Brain microvascular endothelial cell (primary cell): Measurements from ENCODE around the gene GRIK1.

Experiments used
- DNase-seq: peaks from one replicate; pipeline ENCODE4 v3.0.0-alpha.2; 2020
- H3K27ac ChIP-seq: fragments of 250-450 bp; sonication (Bioruptor Pico); 2 replicates; pipeline ENCODE4 v1.5.1; 2020; ENCODE audit warnings: mild to moderate bottlenecking, moderate library complexity
- H3K27me3 ChIP-seq: fragments of 250-450 bp; sonication (Bioruptor Pico); replicated peaks from 2 replicates; pipeline ENCODE4 v1.5.1; 2020; ENCODE audit warnings: mild to moderate bottlenecking
- H3K36me3 ChIP-seq: fragments of 250-450 bp; sonication (Bioruptor Pico); replicated peaks from 2 replicates; pipeline ENCODE4 v1.5.1; 2020; ENCODE audit warnings: mild to moderate bottlenecking
- H3K4me3 ChIP-seq: 2 replicates; pipeline ENCODE4 v1.5.1; 2011; ENCODE audit warnings: low read depth, mild to moderate bottlenecking, control low read depth, low read length, moderate library complexity
- in situ Hi-C: cut with HindIII; loops from 2 replicates; pipeline ENCODE4 v1.10.0; 2017; ENCODE audit warnings: low sequenced_read_pairs, low pct_ligation_motif_present
- TF ChIP-seq, protein P1 (sequence below): IDR thresholded peaks from 2 replicates; pipeline ENCODE4 v1.5.1; 2011; ENCODE audit warnings: low read depth, mild to moderate bottlenecking, moderate library complexity, low read length, control low read depth, inconsistent platforms; ENCODE audit errors: missing control alignments

Gene GRIK1

DNA sequence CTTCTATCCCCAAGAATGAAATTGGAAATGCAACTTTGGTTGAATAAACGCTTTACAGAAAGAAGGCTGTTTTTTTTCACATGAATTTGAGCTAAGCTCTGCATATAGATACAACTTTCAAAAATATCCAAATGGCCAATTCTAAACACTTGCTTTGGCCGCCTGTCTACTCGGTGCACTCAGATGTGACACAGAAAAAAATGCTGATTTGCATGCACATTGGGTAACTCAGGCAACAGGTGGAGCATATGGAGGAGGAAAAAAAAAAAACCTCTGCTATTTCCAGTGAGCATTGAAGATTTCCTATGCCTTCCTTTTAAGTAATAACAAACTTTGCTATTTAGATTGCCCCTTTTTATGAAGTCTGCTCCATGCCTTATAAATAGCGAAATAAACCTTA is 262.5 kb downstream of the GRIK1 start:
- Histone ChIP-seq H3K36me3 (no peaks in the 10 kb centered on the region), H3K27ac (no peak overlapping the region), H3K27me3 (no peaks in the 10 kb centered on the region), H3K4me3 (no peak overlapping the region)
- DNase-seq, result no peak
- TF ChIP-seq, protein P1, sequence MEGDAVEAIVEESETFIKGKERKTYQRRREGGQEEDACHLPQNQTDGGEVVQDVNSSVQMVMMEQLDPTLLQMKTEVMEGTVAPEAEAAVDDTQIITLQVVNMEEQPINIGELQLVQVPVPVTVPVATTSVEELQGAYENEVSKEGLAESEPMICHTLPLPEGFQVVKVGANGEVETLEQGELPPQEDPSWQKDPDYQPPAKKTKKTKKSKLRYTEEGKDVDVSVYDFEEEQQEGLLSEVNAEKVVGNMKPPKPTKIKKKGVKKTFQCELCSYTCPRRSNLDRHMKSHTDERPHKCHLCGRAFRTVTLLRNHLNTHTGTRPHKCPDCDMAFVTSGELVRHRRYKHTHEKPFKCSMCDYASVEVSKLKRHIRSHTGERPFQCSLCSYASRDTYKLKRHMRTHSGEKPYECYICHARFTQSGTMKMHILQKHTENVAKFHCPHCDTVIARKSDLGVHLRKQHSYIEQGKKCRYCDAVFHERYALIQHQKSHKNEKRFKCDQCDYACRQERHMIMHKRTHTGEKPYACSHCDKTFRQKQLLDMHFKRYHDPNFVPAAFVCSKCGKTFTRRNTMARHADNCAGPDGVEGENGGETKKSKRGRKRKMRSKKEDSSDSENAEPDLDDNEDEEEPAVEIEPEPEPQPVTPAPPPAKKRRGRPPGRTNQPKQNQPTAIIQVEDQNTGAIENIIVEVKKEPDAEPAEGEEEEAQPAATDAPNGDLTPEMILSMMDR, result no peak
- in situ Hi-C loops, result no loop called here

DNA sequence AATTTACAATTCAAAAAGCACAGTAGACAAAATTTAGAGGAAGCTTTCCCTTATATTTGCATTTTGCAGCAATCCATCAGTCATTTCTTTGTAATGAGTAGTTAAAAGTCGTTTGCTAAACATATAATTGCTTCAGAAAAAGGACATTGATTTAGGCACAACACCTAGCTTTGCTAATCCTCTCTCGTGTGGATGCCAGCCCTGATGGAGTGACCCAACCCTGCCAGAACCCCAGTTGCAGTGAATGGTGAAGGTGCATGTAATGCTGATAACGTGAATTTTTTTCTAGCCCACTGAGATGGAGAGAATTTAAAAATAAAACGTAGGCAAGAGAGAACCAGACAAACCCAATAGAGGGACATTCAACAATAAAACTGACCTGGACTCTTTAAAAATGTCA is 263.4 kb downstream of the GRIK1 start:
- TF ChIP-seq, protein P1, result no peak
- H3K36me3 ChIP-seq, result no peaks in the 10 kb centered on the region
- H3K27me3 ChIP-seq, result no peaks in the 10 kb centered on the region
- no peak overlapping the region for H3K27ac ChIP-seq
- DNase-seq, result no peak
- in situ Hi-C loops, result no loop called here
- H3K4me3 ChIP-seq, result no peak overlapping the region

DNA sequence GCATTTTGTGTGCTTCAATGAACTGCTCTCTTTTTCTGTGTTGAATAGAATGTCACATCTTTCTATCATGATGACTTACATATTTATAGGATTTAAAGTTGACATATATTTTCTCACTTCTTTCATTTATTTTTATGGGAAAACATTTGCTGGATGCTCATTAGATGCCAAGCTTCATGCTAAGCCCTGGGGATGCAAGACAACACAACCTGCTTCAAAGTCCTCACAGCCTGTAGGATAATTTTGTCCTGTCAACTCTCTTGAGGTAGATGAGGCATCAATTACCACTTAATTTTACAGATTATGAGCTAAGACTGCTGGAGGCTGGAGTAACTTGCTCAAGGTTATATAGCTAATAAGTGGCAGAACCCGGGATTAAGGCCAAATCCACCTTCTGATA is 264.3 kb downstream of the GRIK1 start:
- H3K27ac ChIP-seq, result no peak overlapping the region
- H3K4me3 ChIP-seq, result no peak overlapping the region
- H3K27me3 ChIP-seq, result no peaks in the 10 kb centered on the region
- no peak for DNase-seq
- in situ Hi-C loops, result no loop called here
- TF ChIP-seq, protein P1, result no peak
- no peaks in the 10 kb centered on the region for H3K36me3 ChIP-seq

DNA sequence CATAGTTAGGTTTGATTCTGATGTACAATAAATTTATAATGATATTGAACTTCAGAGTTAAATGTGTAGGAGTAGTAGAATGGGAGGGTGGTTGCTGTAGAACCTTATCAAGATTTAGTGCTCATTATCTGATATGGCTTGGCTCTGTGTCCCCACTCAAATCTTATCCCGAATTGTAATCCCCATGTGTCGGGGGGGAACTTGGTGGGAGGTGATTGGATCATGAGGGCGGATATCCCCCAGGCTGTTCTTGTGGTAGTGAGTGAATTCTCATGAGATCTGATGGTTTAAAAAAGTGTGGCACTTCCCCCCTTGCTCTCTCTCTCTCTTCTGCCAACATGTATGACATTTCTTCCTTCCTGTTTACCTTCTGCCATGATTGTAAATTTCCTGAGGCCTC is 265.5 kb downstream of the GRIK1 start:
- H3K27me3 ChIP-seq, result no peaks in the 10 kb centered on the region
- DNase-seq, result no peak
- TF ChIP-seq, protein P1, result no peak
- no peaks in the 10 kb centered on the region for H3K36me3 ChIP-seq
- no peak overlapping the region for H3K27ac ChIP-seq
- H3K4me3 ChIP-seq, result no peak overlapping the region
- in situ Hi-C loops, result no loop called here

DNA sequence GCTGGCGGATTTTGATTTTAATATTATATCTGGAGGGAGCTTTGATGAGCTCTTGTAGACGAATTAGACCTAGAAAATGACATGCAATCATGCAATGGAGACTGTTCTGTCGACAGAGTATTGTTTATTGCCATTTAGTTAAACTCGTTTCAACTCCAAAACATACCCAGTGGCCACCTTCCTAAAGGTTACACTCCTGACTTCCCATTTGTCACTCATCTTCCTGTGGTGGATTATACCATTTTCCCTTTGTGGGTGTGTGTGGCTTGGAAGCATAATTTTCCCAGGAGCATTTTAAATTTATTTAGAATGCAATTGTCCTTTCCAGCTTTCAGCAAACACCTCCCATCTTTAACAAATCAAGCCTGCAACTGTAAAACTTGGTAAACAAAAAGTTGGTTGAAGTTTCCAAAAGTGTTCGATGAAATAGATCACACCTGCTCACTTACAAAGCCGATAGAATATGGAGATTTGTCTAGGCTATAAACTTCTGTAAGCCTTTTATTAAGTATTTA is 266.6 kb downstream of the GRIK1 start:
- in situ Hi-C loops, result no loop called here
- Histone ChIP-seq H3K27me3 (no peaks in the 10 kb centered on the region), H3K27ac (no peak overlapping the region), H3K36me3 (no peaks in the 10 kb centered on the region), H3K4me3 (no peak overlapping the region)
- TF ChIP-seq, protein P1, result no peak
- no peak for DNase-seq

DNA sequence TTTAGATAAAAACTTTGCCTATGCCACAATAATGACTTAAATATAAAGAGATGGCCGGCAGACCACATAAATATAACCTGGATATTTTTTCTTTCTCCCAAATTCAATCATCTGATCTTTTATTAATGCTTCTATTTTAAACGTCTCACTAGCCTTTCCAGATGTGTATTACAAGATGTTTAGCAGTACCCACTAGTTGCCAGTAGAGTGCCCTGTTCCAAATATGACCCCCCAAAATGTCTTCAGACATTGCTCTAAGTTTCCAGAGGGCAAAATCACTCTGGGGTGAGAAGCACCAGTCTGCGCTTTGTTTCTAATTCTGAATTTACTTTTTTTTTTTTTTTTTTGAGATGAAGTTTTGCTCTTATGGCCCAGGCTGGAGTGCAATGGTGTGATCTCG is 268.1 kb downstream of the GRIK1 start:
- TF ChIP-seq, protein P1, result peak; percentile 24
- Histone ChIP-seq H3K4me3 (no peak overlapping the region), H3K36me3 (no peaks in the 10 kb centered on the region), H3K27me3 (no peaks in the 10 kb centered on the region), H3K27ac (no peak overlapping the region)
- in situ Hi-C loops, result no loop called here
- DNase-seq, result no peak
